NT2/D1 (cell line): ENCODE data around the gene ZNF536.

Experiments used
- SUZ12 ChIP-seq: IDR thresholded peaks from 2 replicates; pipeline ENCODE4 v1.6.1; 2011; ENCODE audit not compliant: insufficient read length, insufficient read depth; ENCODE audit errors: extremely low read depth
- YY1 ChIP-seq: IDR thresholded peaks from 2 replicates; pipeline ENCODE4 v1.6.1; 2011; ENCODE audit not compliant: insufficient read length, insufficient read depth
- ZNF274 ChIP-seq: IDR thresholded peaks from 2 replicates; pipeline ENCODE4 v1.6.1; 2011; ENCODE audit warnings: mild to moderate bottlenecking, low read depth, low read length

- no peak for TF ChIP-seq ZNF274
- TF ChIP-seq YY1 = no peak
- TF ChIP-seq SUZ12 = no peak
Measured at GRCh38 chr19:30449673-30450072, 77.5 kb downstream of the ZNF536 start.
